Erythroblast (primary cell): ENCODE results near the gene WDR93.
A peak's percentile ranks its signal among the peaks of the same experiment; 100 is the strongest.

ENCODE experiments used
- DNase-seq, 2 experiments: peaks; one replicate each; lab custom pipeline; 2025; lab: John Stamatoyannopoulos, UW
- GATA1 ChIP-seq: IDR thresholded peaks from 2 replicates; pipeline ENCODE4 v1.6.1; 2011; ENCODE audit warnings: low read depth, mild to moderate bottlenecking, control low read depth, low read length, moderate library complexity
- POLR2A ChIP-seq: IDR thresholded peaks from 2 replicates; pipeline ENCODE4 v1.6.1; 2011; ENCODE audit warnings: mild to moderate bottlenecking, low read length

The WDR93 gene

GRCh38 chr15:89754361-89755154 lies 63.9 kb downstream of the WDR93 start:
- DNase-seq = no peak
- TF ChIP-seq POLR2A = no peak

GRCh38 chr15:89755701-89756100 lies 65.1 kb downstream of the WDR93 start:
- no peak for DNase-seq
- no peak for TF ChIP-seq GATA1

GRCh38 chr15:89756897-89757296 lies 66.3 kb downstream of the WDR93 start:
- DNase-seq = no peak
- TF ChIP-seq POLR2A (no peak), GATA1 (no peak)

GRCh38 chr15:89758283-89758682 lies 67.7 kb downstream of the WDR93 start:
- DNase-seq = no peak
- TF ChIP-seq GATA1 = no peak
- no peak for TF ChIP-seq POLR2A

- no peak for TF ChIP-seq GATA1
- TF ChIP-seq POLR2A = no peak
- DNase-seq = no peak
Measured at GRCh38 chr15:89758981-89759380, 68.4 kb downstream of the WDR93 start.

- no peak for TF ChIP-seq POLR2A
- no peak for TF ChIP-seq GATA1
- DNase-seq = no peak
Measured at GRCh38 chr15:89759835-89760234, 69.2 kb downstream of the WDR93 start.

- peak; percentile 63 to 81 for DNase-seq
- TF ChIP-seq POLR2A (no peak), GATA1 (no peak)
Measured at GRCh38 chr15:89760303-89761008, 69.8 kb downstream of the WDR93 start.

- no peak for TF ChIP-seq GATA1
- TF ChIP-seq POLR2A = no peak
- DNase-seq = no peak
Measured at GRCh38 chr15:89761009-89761831, 70.6 kb downstream of the WDR93 start.

- DNase-seq = no peak
- TF ChIP-seq GATA1 (no peak), POLR2A (no peak)
Measured at GRCh38 chr15:89761929-89762328, 71.3 kb downstream of the WDR93 start.

- TF ChIP-seq GATA1 (no peak), POLR2A (no peak)
- no peak for DNase-seq
Measured at GRCh38 chr15:89765694-89766093, 75.1 kb downstream of the WDR93 start.

- TF ChIP-seq GATA1 (no peak), POLR2A (no peak)
- no peak for DNase-seq
Measured at GRCh38 chr15:89766357-89767311, 76.0 kb downstream of the WDR93 start.

GRCh38 chr15:89767411-89767915 lies 76.9 kb downstream of the WDR93 start:
- no peak for TF ChIP-seq GATA1
- no peak for TF ChIP-seq POLR2A
- DNase-seq = no peak
